GM19397 (cell line): Measurements from ENCODE around the gene KCNJ6.
"Not testable (repeated sequence)": the region's sequence is repeated elsewhere in the genome, so short reads cannot be mapped to it uniquely, and the experiment has no call there.

ENCODE experiments used
- ATAC-seq: cut with Tn5 transposase; IDR thresholded peaks from one replicate; pipeline ENCODE4 v1.9.1; 2021; ENCODE audit warnings: mild to moderate bottlenecking, moderate library complexity; ENCODE audit not compliant: unreplicated experiment

KCNJ6 gene

DNA sequence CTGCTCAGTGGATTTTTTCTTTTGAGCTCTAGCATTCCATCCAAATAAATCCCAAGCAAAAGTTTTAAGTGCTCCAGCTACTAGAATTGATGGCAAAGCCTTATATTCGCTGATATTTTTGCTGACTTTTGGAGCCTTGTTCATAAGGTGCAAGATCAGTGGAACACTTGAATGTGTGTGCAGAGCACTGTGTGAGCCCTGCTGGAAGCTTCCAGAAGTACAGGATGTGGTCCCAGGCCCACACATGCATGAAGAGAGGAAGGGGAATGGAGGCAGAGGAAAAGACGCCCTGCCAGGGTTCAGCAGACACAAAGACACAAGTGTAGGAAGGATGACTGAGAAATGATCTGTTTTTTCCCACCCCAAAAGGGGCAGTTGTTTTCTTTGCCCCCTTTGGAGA is 169.4 kb downstream of the KCNJ6 start:
- no peak for ATAC-seq

- no peak for ATAC-seq
Observed at GRCh38 chr21:37744551-37744950, 171.7 kb downstream of the KCNJ6 start.

GRCh38 chr21:37742532-37742931 is 173.7 kb downstream of the KCNJ6 start:
- ATAC-seq, result no peak

GRCh38 chr21:37742115-37742514 is 174.1 kb downstream of the KCNJ6 start:
- no peak for ATAC-seq

DNA sequence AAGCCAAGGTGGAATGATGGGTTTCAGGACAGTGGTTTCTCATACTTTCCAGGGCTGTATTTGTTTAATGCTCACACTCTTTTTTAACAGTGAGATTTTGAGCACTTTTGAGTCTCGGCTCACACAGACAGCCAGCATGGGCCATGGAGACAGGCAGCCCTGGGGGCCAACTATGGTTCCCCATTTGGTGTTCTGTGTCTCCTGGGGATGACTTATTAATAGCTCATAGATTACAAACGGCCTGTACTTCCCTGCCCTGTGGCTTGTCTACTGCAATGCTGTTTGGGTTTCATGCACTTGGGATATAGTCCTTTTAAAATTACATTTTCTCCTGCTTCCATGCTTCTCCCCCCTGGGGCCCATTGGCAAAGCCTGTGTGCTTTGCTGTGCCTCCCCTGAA is 178.3 kb downstream of the KCNJ6 start:
- no peak for ATAC-seq

GRCh38 chr21:37737507-37737906 is 178.8 kb downstream of the KCNJ6 start:
- ATAC-seq, result no peak

DNA sequence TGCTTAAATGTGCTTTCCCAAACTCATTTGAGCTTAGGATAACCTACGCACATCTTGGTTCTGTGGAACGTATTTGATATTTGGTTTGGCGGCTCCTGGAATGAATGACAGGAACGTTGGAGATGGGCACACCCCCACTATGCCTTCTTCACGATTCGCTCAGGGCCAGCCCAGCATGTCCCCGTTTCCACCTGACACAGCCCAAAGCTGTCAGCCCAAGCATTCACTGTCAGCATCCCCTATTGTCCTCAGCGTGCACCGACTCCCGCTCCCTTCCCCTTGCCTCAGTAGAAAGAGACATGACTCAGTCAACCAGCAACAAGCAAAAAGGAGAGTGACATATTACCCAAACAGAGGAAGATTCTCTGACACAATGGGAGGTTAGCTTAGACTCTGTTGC is 181.4 kb downstream of the KCNJ6 start:
- no peak for ATAC-seq

DNA sequence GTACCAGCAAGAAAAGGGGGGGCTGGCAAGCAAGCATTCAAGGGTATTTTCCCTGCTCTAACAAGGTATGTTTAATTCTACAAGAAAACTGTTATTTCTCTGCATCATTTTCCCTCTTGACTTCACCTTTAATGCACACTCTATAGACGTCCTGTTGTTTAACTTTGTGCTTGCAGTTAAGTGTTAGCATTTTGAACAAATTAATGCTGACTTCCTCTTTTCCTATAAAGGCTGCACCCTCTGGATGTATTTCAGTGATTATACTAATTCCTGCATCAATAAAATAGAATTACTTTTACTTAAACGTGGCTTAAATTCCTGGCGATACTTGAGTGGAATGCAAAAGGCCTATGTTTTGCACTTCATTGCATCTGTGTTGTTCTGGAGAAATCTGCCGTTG is 183.3 kb downstream of the KCNJ6 start:
- no peak for ATAC-seq

- ATAC-seq, result no peak
Observed at GRCh38 chr21:37724201-37724600, 192.1 kb downstream of the KCNJ6 start.

- ATAC-seq, result no peak
Observed at GRCh38 chr21:37717534-37717933, 198.7 kb downstream of the KCNJ6 start.

- not testable (repeated sequence) for ATAC-seq
Observed at GRCh38 chr21:37712569-37712934, 203.7 kb downstream of the KCNJ6 start.

DNA sequence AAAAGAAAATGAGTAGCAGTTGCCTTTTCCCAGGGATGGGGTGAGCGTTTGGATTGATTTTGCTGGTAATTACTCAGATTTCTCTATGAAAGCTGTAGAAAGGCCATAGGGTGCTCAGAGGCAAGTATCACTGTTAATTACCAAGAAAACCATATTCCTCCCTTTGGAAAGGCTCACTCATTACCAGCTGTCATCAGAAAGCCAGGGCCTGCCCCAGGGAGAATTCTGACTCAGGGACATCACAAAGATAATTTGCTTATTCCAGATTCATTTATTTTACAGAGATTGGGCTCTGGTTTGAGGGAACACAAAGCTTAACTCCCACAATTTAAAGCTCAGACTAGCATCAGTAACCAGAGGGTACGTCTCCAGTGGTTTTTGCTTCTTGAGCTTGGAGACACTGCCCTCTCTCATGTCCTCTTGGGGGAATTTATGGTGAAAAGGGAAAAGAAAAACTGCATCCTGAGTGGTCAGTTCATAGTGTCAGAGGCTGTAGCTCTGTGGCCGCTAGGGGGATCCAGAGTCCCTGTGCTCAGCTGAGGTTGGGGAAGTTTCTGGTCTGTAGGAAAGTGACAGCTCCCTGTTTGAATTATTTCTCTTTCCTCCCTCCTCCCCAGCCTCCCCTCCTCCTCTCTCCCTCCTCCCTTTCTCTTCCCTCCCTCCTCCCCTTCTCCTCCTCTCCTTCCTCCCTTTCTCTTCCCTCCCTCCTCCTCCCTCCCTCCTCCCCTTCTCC is 204.3 kb downstream of the KCNJ6 start:
- peak; percentile 92 for ATAC-seq

GRCh38 chr21:37711286-37711829 is 204.9 kb downstream of the KCNJ6 start:
- ATAC-seq, result no peak

DNA sequence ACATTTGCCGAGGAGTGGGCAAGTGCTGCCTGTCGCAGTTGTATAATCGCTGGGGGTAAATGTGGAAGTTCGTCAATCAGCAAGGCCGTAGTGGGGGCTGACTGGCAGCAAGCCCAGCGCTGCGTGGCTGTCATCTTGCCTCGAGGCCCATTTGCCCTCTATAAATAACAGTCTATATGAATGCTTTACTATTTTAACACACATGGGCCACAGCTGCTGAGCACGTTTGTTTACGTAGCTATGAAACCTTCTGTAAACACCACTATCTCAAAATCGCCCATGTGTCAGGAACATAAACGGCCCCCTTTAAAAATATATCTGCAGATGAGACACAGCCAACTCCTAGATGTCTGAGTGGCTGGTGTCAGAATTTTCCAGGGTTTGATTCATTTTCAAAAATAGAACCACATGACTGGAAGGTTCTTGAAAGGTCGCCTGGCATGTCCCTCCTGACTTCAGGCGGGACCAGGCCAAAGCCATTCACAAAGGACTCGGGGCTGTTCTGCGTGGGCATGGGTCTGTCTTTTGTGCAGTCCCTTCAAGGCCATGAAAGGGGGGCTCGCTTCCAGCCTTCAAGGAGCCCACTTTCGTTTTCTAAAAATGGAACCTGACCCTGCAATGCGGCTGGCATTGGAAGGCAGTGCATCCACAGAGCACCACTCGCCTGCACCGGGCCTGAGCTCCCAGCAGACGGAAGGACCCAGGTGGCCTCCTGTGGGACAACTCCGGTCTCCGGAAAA is 205.5 kb downstream of the KCNJ6 start:
- no peak for ATAC-seq

DNA sequence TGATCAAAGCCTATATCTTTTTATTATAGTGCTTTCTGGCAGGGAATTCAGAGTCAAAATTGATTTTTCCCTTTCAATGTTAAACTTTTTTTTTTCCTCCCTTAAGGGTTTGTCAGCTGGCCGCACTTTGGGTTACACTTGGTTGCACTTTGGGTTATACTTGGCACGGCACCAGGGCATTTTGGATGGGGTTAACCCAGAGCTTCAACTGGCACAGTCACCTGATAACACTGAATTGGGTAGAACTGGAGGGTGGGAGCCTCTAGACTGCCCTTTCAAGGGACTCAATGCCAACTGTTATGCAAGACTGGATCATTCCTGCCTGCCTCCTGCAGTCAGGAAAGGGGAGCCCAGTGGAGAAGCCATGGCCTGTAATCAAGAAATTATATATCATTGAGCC is 211.5 kb downstream of the KCNJ6 start:
- ATAC-seq, result no peak

GRCh38 chr21:37702241-37702640 is 214.0 kb downstream of the KCNJ6 start:
- no peak for ATAC-seq

- ATAC-seq, result no peak
Observed at GRCh38 chr21:37700641-37701202, 215.5 kb downstream of the KCNJ6 start.

DNA sequence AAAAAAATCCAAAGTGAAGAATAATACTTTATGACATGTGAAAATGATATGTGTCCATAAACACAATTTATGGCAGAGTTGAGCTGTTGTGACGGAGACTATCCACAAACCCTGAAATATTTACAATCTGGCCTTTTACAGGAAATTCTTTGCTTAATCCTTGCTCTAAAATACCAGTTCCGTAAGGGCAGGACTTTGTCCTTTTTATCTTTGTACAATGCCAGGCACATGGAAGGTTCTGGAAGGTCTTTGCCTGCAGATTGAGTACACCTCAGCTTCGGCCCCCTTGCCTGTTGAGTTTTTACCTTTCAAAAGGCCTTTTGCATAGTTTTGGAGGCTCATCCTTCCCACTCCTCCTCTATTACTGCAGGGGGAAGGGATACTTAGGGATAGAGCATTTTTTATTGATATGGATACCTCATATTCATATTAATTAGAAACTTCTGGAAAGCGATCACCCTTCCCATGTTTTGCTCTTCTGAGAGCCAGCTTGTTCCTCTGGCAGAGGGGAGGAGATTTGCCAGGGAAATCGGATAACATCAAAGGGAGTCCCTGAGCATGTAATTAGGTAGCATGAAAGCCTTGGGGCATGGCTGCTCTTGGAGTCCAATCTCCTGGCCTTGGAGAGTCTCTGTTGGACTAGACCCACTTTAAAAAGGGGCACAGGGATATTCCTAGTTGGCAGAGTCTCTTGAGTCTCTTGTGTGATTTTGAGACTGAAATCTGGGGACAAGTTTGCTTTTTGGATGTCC is 217.1 kb downstream of the KCNJ6 start:
- no peak for ATAC-seq

DNA sequence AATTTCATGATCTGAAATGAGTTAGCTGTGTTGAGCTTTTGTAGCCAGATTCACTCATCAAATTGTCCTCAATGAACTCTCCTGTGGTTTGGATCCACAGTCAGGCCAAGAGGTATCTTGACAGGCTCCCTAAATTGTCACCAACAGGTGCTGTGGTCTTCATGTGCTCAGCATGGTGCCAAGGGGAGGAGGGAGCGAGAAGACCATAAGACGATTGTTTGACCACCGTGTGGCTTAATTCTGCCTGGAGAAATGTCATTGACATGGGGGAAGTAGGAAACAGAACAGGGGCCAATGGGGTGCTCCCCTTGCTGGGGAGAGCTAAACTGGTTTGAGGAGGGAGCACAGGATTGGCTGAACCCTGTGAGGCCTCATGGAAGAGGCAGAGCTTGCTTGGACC is 219.3 kb downstream of the KCNJ6 start:
- ATAC-seq, result no peak

DNA sequence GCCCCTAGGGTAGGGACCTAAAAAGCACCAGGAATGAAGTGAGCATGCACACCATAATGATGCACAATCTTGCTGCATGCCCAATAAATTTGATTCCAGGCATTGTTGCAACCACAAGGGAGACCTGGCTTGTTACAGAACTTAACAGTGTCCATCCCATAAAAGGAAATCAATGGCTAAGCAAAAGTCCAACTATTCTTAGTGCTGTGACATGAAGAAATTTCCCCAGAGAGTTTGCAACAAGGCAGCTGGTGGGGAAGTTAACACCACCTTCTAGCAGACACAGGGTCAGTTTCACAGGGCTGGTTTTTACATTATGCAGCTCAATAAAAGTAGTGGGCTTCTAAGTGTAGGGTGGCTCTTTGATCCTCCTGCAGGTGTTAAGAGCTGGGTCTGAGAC is 221.1 kb downstream of the KCNJ6 start:
- no peak for ATAC-seq

DNA sequence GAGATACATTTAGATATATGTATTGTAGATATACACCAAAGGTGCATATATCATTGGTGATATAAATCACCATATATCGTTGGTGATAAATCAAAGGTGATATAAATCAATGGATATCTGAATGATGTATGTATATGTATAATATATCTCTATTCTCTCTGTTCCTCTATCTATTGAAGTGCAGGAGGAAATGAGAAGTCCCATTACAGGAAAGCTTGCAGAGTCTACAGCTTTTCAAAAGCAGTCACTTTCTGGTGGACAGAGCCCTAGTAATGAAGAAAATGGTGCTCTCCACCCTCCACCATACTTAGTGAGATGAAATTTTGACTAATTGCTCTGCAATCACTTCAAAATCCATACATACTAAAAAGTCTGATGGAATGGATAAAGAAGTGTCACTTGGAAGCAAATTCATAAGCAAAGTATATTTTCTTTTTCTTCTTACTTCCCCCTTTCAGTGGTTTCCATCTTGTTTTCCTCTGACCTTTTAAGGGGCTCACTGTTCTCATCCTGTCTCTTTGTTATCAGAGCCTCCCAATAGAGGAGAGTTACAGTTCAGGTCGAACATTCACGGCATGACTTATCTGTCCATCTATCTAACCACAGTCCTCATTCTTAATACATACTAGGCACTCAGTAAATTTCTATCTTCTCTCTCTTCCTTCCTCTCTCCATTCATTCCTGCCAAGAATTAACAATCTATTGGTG is 227.2 kb downstream of the KCNJ6 start:
- no peak for ATAC-seq
